Measurements from ENCODE around the gene MAN1C1.

DNA sequence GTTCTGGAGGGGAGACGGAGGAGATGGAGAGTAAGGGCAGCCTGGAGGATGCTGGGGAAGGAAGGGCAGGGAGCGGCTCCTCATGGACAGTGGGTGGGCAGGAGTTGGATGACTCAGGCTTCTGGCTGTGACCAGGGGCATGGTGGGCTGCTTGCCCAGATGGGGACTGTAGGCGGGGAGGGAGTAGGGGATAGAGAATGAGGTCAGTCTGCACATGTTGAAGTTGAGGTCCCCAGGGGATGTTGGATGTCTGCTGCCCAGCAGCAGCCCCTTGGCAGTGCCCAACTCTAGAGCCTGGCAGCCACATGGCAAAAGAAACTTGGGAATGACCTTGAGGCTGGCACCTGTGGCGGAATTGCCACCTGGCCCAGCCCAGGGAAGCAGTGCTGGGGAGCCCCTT is 189.8 kb downstream of the MAN1C1 start:
- no peak for TF ChIP-seq POLR2A (IDR thresholded peaks at IDR 0.05)
- TF ChIP-seq, protein P1, sequence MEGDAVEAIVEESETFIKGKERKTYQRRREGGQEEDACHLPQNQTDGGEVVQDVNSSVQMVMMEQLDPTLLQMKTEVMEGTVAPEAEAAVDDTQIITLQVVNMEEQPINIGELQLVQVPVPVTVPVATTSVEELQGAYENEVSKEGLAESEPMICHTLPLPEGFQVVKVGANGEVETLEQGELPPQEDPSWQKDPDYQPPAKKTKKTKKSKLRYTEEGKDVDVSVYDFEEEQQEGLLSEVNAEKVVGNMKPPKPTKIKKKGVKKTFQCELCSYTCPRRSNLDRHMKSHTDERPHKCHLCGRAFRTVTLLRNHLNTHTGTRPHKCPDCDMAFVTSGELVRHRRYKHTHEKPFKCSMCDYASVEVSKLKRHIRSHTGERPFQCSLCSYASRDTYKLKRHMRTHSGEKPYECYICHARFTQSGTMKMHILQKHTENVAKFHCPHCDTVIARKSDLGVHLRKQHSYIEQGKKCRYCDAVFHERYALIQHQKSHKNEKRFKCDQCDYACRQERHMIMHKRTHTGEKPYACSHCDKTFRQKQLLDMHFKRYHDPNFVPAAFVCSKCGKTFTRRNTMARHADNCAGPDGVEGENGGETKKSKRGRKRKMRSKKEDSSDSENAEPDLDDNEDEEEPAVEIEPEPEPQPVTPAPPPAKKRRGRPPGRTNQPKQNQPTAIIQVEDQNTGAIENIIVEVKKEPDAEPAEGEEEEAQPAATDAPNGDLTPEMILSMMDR (IDR thresholded peaks at IDR 0.05): no peak

Measured in uterus (tissue), 2 donors.